Keratinocyte (primary cell): ENCODE measurements around the gene SMYD4. TPM values are rescaled to one million over a fixed set of nuclear protein-coding genes. Genes with fewer than 3 reads are reported as not detected.

Source experiments
- DNase-seq: peaks from one replicate; pipeline ENCODE4 v3.0.0-alpha.2; 2011; ENCODE audit warnings: low read depth, missing footprints, low spot score
- FAIRE-seq: peaks from 2 replicates; lab custom pipeline; 2011; peaks lifted over from hg19 to GRCh38; lab: Jason Lieb, UNC
- H2AFZ ChIP-seq: 2 replicates; pipeline ENCODE4 v1.6.0; 2012; ENCODE audit warnings: low read length, control low read depth, inconsistent platforms; ENCODE audit not compliant: control insufficient read depth
- H3K27ac ChIP-seq: 2 replicates; pipeline ENCODE4 v1.5.1; 2011; ENCODE audit warnings: low read length; ENCODE audit not compliant: control insufficient read depth, insufficient read depth
- H3K27me3 ChIP-seq: 3 replicates; pipeline ENCODE4 v1.6.0; 2011; ENCODE audit warnings: low read length; ENCODE audit not compliant: control insufficient read depth, insufficient read depth; ENCODE audit errors: extremely low read depth
- H3K36me3 ChIP-seq, 2 experiments: 2 replicates in 1 of 2; 3 replicates in 1 of 2; pipeline ENCODE4 v1.5.1; 2011; ENCODE audit warnings: low read length in 2 of 2, mild to moderate bottlenecking in 1 of 2; ENCODE audit not compliant: control insufficient read depth in 2 of 2, insufficient read depth in 2 of 2; ENCODE audit errors: extremely low read depth in 1 of 2
- H3K4me1 ChIP-seq: 3 replicates; pipeline ENCODE4 v1.5.1; 2011; ENCODE audit warnings: low read length; ENCODE audit not compliant: control insufficient read depth, insufficient read depth; ENCODE audit errors: extremely low read depth
- H3K4me2 ChIP-seq: 3 replicates; pipeline ENCODE4 v1.6.0; 2011; ENCODE audit warnings: low read depth, low read length; ENCODE audit not compliant: control insufficient read depth, insufficient read depth; ENCODE audit errors: extremely low read depth
- H3K4me3 ChIP-seq, 3 experiments: fragments of 200-600 bp in 1 of 3; sonication (generic) in 1 of 3; 2 replicates in 2 of 3; 3 replicates in 1 of 3; pipeline ENCODE4 v1.5.1; 2011 to 2016; ENCODE audit warnings: low read length in 3 of 3, mild to moderate bottlenecking in 3 of 3, control low read depth in 2 of 3, inconsistent platforms in 1 of 3, low read depth in 1 of 3, mixed read lengths in 1 of 3, mixed run types in 1 of 3, moderate library complexity in 1 of 3; ENCODE audit not compliant: control insufficient read depth in 2 of 3, insufficient read depth in 2 of 3; ENCODE audit errors: extremely low read depth in 1 of 3
- H3K79me2 ChIP-seq: 2 replicates; pipeline ENCODE4 v1.6.0; 2012; ENCODE audit warnings: low read length; ENCODE audit not compliant: control insufficient read depth, insufficient read depth
- H3K9ac ChIP-seq: 3 replicates; pipeline ENCODE4 v1.6.0; 2011; ENCODE audit warnings: low read length; ENCODE audit not compliant: control insufficient read depth, insufficient read depth; ENCODE audit errors: extremely low read depth
- H3K9me1 ChIP-seq: 3 replicates; pipeline ENCODE4 v1.6.0; 2011; ENCODE audit warnings: low read length; ENCODE audit not compliant: control insufficient read depth, insufficient read depth; ENCODE audit errors: extremely low read depth
- H3K9me3 ChIP-seq: 2 replicates; pipeline ENCODE4 v1.5.1; 2012; ENCODE audit warnings: low read depth, low read length; ENCODE audit not compliant: control insufficient read depth
- H4K20me1 ChIP-seq: 3 replicates; pipeline ENCODE4 v1.6.0; 2011; ENCODE audit warnings: low read length; ENCODE audit not compliant: control insufficient read depth, insufficient read depth; ENCODE audit errors: extremely low read depth
- CTCF ChIP-seq, 3 experiments: IDR thresholded peaks in 1 of 3; conservative IDR thresholded peaks in 1 of 3; optimal IDR thresholded peaks in 1 of 3; 2 replicates in 2 of 3; 3 replicates in 1 of 3; pipeline versions ENCODE3 to v1.5.1; 2011; ENCODE audit warnings: low read length in 3 of 3, mild to moderate bottlenecking in 3 of 3, moderate library complexity in 2 of 3, control low read depth in 1 of 3, inconsistent platforms in 1 of 3; ENCODE audit not compliant: insufficient read depth in 2 of 3; ENCODE audit errors: extremely low read depth in 1 of 3
- EZH2 ChIP-seq: IDR thresholded peaks from one replicate; pipeline ENCODE4 v1.6.1; 2012; ENCODE audit warnings: inconsistent platforms, mild to moderate bottlenecking, low read length, moderate library complexity
- dilution Hi-C: fragments of 300-500 bp; cut with MboI; formaldehyde crosslinking; loops from one replicate; pipeline ENCODE4 v1.7.0; 2020; ENCODE audit warnings: low sequenced_read_pairs; ENCODE audit not compliant: extremely low pct_ligation_motif_present
- polyA plus RNA-seq, 5 experiments: library from polyadenylated mRNA; depleted of rRNA in 3 of 5; stranded (reverse) in 3 of 5; stranded (forward) in 1 of 5; unstranded in 1 of 5; fragments of >200 nt; gene quantifications; 1 replicate in 1 of 5; 2 replicates in 3 of 5; 3 replicates in 1 of 5; pipeline versions ENCODE4 v1.2.1 to v1.2.3, GENCODE V29; 2011 to 2012; ENCODE audit warnings: missing spikeins in 2 of 5, low read depth in 1 of 5, low replicate concordance in 1 of 5

SMYD4 gene
- polyA plus RNA-seq, 1 donor (not counting 4 experiments of a cell fraction or from before 2014, with no cell fraction given): 6.3 TPM

DNA sequence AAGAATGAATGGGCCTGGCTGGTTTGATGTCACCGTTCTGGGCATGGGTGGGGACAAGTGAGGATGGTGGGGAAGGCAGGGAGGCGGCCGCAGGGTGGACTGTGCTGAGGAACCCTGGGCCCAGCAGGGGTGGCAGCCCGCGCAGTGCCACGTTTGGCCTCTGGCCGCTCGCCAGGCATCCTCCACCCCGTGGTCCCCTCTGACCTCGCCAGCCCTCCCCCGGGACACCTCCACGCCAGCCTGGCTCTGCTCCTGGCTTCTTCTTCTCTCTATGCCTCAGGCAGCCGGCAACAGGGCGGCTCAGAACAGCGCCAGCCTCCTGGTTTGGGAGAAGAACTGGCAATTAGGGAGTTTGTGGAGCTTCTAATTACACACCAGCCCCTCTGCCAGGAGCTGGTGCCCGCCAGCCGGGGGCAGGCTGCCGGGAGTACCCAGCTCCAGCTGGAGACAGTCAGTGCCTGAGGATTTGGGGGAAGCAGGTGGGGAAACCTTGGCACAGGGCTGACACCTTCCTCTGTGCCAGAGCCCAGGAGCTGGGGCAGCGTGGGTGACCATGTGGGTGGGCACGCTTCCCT, 74.4 kb downstream of the SMYD4 start:
- TF ChIP-seq EZH2: no peak
- TF ChIP-seq CTCF (optimal IDR thresholded peaks at IDR 0.05 in 1 of 3, IDR thresholded peaks at IDR 0.05 in 1 of 3, conservative IDR thresholded peaks at IDR 0.05 in 1 of 3; ENCODE audit: extremely low read depth in 1 of 3, insufficient read depth in 2 of 3, low read length in 3 of 3): no peak
- FAIRE-seq: no peak
- Histone ChIP-seq H4K20me1 (no peaks in the 10 kb centered on the region), H3K9ac (no peak overlapping the region), H3K9me3 (no peaks in the 10 kb centered on the region), H3K79me2 (no peaks in the 10 kb centered on the region), H3K4me1 (peaks cover 16% of the 10 kb centered on the region), H3K9me1 (no peaks in the 10 kb centered on the region), H3K4me3 (no peak overlapping the region), H3K36me3 (no peaks in the 10 kb centered on the region), H3K27ac (no peak overlapping the region), H3K27me3 (no peaks in the 10 kb centered on the region), H2AFZ (no peak overlapping the region), H3K4me2 (no peak overlapping the region)
- DNase-seq: no peak
- dilution Hi-C loops: no loop called here

- TF ChIP-seq CTCF (optimal IDR thresholded peaks at IDR 0.05 in 1 of 3, IDR thresholded peaks at IDR 0.05 in 1 of 3, conservative IDR thresholded peaks at IDR 0.05 in 1 of 3; ENCODE audit: extremely low read depth in 1 of 3, insufficient read depth in 2 of 3, low read length in 3 of 3): no peak
- no peak for TF ChIP-seq EZH2
- Histone ChIP-seq H3K79me2 (no peaks in the 10 kb centered on the region), H3K9me1 (no peaks in the 10 kb centered on the region), H3K27ac (no peak overlapping the region), H2AFZ (no peak overlapping the region), H4K20me1 (no peaks in the 10 kb centered on the region), H3K4me2 (no peak overlapping the region), H3K27me3 (no peaks in the 10 kb centered on the region), H3K9me3 (no peaks in the 10 kb centered on the region), H3K36me3 (no peaks in the 10 kb centered on the region), H3K9ac (no peak overlapping the region), H3K4me1 (peaks cover 14% of the 10 kb centered on the region), H3K4me3 (no peak overlapping the region)
- FAIRE-seq (no peak), DNase-seq (no peak)
- dilution Hi-C loops: no loop called here
Observed at GRCh38 chr17:1754430-1755112, 75.1 kb downstream of the SMYD4 start.
